NCI-H1105 (cell line): ENCODE results near the gene ANAPC13.

Experiments
- DNase-seq: peaks from one replicate; lab custom pipeline; 2025; lab: John Stamatoyannopoulos, UW

The ANAPC13 gene

GRCh38 chr3:134485718-134486576 is at the start of gene ANAPC13, which contains the start of gene CEP63:
TSS of gene ANAPC13 (minus strand) at chr3:134485985. CDS start at chr3:134482904, 3,081 bp downstream.
TSS of gene CEP63 (plus strand) at chr3:134486057. CDS start at chr3:134495321, 9,264 bp downstream.
- peak; percentile 99 for DNase-seq

- no peak for DNase-seq
Measured at GRCh38 chr3:134535186-134535970, 49.6 kb upstream of the ANAPC13 start.

GRCh38 chr3:134533493-134533892 is 47.7 kb upstream of the ANAPC13 start:
- no peak for DNase-seq

GRCh38 chr3:134527538-134528186 is 41.9 kb upstream of the ANAPC13 start:
- no peak for DNase-seq

- DNase-seq: no peak
Measured at GRCh38 chr3:134527037-134527436, 41.3 kb upstream of the ANAPC13 start.

- no peak for DNase-seq
Measured at GRCh38 chr3:134526319-134526718, 40.5 kb upstream of the ANAPC13 start.

- no peak for DNase-seq
Measured at GRCh38 chr3:134525293-134525692, 39.5 kb upstream of the ANAPC13 start.

GRCh38 chr3:134522541-134522940 is 36.8 kb upstream of the ANAPC13 start:
- DNase-seq: no peak

- no peak for DNase-seq
Measured at GRCh38 chr3:134517791-134518190, 32.0 kb upstream of the ANAPC13 start.

GRCh38 chr3:134516905-134517304 is 31.1 kb upstream of the ANAPC13 start:
- DNase-seq: no peak

- no peak for DNase-seq
Measured at GRCh38 chr3:134511500-134511899, 25.7 kb upstream of the ANAPC13 start.

GRCh38 chr3:134505485-134505884 is 19.7 kb upstream of the ANAPC13 start:
- DNase-seq: no peak

GRCh38 chr3:134504132-134504531 is 18.3 kb upstream of the ANAPC13 start:
- no peak for DNase-seq

GRCh38 chr3:134503266-134503665 is 17.5 kb upstream of the ANAPC13 start:
- DNase-seq: no peak

- DNase-seq: no peak
Measured at GRCh38 chr3:134496471-134497071, 10.8 kb upstream of the ANAPC13 start.

GRCh38 chr3:134495980-134496379 is 10.2 kb upstream of the ANAPC13 start:
- no peak for DNase-seq

- DNase-seq: no peak
Measured at GRCh38 chr3:134494495-134494894, 8.7 kb upstream of the ANAPC13 start.

GRCh38 chr3:134487406-134487805 is 1.6 kb upstream of the ANAPC13 start:
- no peak for DNase-seq

GRCh38 chr3:134486577-134487041 is 824 bp upstream of the ANAPC13 start:
- DNase-seq: peak; percentile 62

- DNase-seq: no peak
Measured at GRCh38 chr3:134485075-134485717, 589 bp downstream of the ANAPC13 start.

- no peak for DNase-seq
Measured at GRCh38 chr3:134483195-134483900, 2.4 kb downstream of the ANAPC13 start.
